Measurements from ENCODE around the gene OSGEP. TPM values are rescaled to one million over a fixed set of nuclear protein-coding genes. Genes with fewer than 3 reads are reported as not detected.
A peak's percentile ranks its signal among the peaks of the same experiment; 100 is the strongest.

OSGEP gene
- total and polyA plus RNA-seq, 2 of the 13 experiments (the other 11 are each of a cell fraction or from before 2014, with no cell fraction given): 39.7 to 41.1 TPM

DNA sequence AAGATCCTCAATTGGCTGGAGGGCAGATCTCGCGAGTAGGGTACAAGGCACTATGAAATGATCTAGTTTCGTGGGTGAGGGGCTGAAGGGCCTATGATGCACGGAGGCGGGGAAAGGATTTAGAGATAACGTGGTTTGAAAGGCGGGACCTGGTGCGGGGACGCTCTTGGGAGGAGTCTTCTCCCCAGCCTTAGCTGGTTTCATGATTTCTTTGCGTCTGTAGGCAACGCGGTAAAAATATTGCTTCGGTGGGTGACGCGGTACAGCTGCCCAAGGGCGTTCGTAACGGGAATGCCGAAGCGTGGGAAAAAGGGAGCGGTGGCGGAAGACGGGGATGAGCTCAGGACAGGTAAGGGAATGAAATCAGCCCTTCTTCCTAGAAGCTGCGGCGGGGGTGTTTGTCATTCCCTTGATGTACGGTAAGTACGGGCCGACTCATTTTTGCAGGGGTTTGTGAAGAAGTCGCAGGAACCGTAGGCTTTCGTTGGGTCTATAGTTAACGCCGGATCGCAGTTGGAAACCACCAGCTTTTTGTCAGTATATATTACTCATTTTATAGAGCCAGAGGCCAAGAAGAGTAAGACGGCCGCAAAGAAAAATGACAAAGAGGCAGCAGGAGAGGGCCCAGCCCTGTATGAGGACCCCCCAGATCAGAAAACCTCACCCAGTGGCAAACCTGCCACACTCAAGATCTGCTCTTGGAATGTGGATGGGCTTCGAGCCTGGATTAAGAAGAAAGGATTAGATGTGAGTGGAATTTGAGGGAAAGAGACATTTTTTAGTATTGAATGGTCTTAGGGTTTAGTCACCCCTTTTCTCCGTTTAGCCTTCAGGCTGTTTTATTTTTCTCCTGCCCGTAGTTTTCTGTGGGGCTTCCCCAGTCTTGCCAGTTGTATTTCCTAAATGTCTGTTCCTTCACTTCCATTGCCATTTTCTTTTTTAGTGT lies 1.0 kb upstream of the OSGEP start:
- H3K27me3 ChIP-seq (ENCODE audit: control insufficient read depth in 1 of 2, insufficient read depth in 2 of 2, low read length in 2 of 2): no peaks in the 10 kb centered on the region; a peak in 1 of 5 replicates
- no peak for TF ChIP-seq ZNF230 (CRISPR knock-in tag; IDR thresholded peaks at IDR 0.05)
- TF ChIP-seq HNRNPL (IDR thresholded peaks at IDR 0.05; ENCODE audit: low read depth, low read length): 0 out of 2 replicates have a peak, but pooled peaks have one; percentile 19
- TF ChIP-seq ZNF83 (CRISPR knock-in tag; IDR thresholded peaks at IDR 0.05; ENCODE audit: borderline replicate concordance): peak; percentile 53; the same call in 1 of the 2 replicates
- 0 out of 2 replicates have a peak, but pooled peaks have one; percentile 17 for TF ChIP-seq ZNF619 (CRISPR knock-in tag; IDR thresholded peaks at IDR 0.05)
- TF ChIP-seq ARID2 (CRISPR knock-in tag; IDR thresholded peaks at IDR 0.05; ENCODE audit: borderline replicate concordance): peak; percentile 2; the same call in 1 of the 2 replicates
- TF ChIP-seq ZNF75D (CRISPR knock-in tag; IDR thresholded peaks at IDR 0.05; ENCODE audit: borderline replicate concordance): no peak
- TF ChIP-seq ZC3H13 (CRISPR knock-in tag; IDR thresholded peaks at IDR 0.05): no peak
- TF ChIP-seq ZNF10 (CRISPR knock-in tag; IDR thresholded peaks at IDR 0.05; ENCODE audit: borderline replicate concordance, low read depth): 0 out of 2 replicates have a peak, but pooled peaks have one; percentile 79
- TF ChIP-seq ONECUT2 (CRISPR knock-in tag; IDR thresholded peaks at IDR 0.05): 0 out of 2 replicates have a peak, but pooled peaks have one; percentile 33
- TF ChIP-seq ZSCAN31 (CRISPR knock-in tag; IDR thresholded peaks at IDR 0.05; ENCODE audit: low read depth): 0 out of 2 replicates have a peak, but pooled peaks have one; percentile 4
- peak; percentile 50; the same call in 1 of the 2 replicates for TF ChIP-seq KDM2A (CRISPR knock-in tag; IDR thresholded peaks at IDR 0.05; ENCODE audit: borderline replicate concordance, low read depth)
- peak; percentile 21; the same call in 1 of the 2 replicates for TF ChIP-seq ZBTB8A (CRISPR knock-in tag; IDR thresholded peaks at IDR 0.05; ENCODE audit: borderline replicate concordance, low read depth)
- no peak for TF ChIP-seq FOXK2 (IDR thresholded peaks at IDR 0.05)
- no peak for TF ChIP-seq TP53 (CRISPR knock-in tag; conservative IDR thresholded peaks at IDR 0.05)
- no peak for TF ChIP-seq ATF7 (IDR thresholded peaks at IDR 0.05)
- peak; percentile 74 for TF ChIP-seq ATF7 (CRISPR knock-in tag; IDR thresholded peaks at IDR 0.05)
- TF ChIP-seq CENPT (CRISPR knock-in tag; IDR thresholded peaks at IDR 0.05; ENCODE audit: low read depth): peak; percentile 89
- TF ChIP-seq ATF1 (CRISPR knock-in tag; IDR thresholded peaks at IDR 0.05): 0 out of 2 replicates have a peak, but pooled peaks have one; percentile 55
- TF ChIP-seq TAF1 (CRISPR knock-in tag; IDR thresholded peaks at IDR 0.05): peak; percentile 8; the same call in 1 of the 2 replicates
- no peak; the same call in 1 of the 2 replicates for TF ChIP-seq ZBTB38 (CRISPR knock-in tag; IDR thresholded peaks at IDR 0.05)
- TF ChIP-seq, protein P1, sequence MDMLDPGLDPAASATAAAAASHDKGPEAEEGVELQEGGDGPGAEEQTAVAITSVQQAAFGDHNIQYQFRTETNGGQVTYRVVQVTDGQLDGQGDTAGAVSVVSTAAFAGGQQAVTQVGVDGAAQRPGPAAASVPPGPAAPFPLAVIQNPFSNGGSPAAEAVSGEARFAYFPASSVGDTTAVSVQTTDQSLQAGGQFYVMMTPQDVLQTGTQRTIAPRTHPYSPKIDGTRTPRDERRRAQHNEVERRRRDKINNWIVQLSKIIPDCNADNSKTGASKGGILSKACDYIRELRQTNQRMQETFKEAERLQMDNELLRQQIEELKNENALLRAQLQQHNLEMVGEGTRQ (IDR thresholded peaks at IDR 0.05; ENCODE audit: low read depth, low read length): no peak
- TF ChIP-seq, protein P1 (CRISPR knock-in tag; IDR thresholded peaks at IDR 0.05; ENCODE audit: borderline replicate concordance): peak; percentile 96; the same call in 1 of the 2 replicates

More for the DNA sequence above, 1.0 kb upstream of the OSGEP start:
- Histone ChIP-seq H3K9me3 (ENCODE audit: low read length) (no peaks in the 10 kb centered on the region), H3K27ac (ENCODE audit: extremely low read length, insufficient read depth, low read length) (peak overlapping the region; percentile 94), H3K4me3 (replicated peaks in 1 of 3; ENCODE audit: insufficient read depth in 1 of 3, low read depth in 2 of 3, low read length in 3 of 3) (peak overlapping the region; percentile 88 to 92 (median 89)), H3K79me2 (ENCODE audit: insufficient read depth, low read length) (peaks cover 44% of the 10 kb centered on the region), H3K36me3 (replicated peaks in 1 of 2; ENCODE audit: control insufficient read depth in 1 of 2, insufficient read depth in 2 of 2, low read length in 2 of 2) (peaks cover 18 to 48% of the 10 kb centered on the region in 2 experiments), H2AFZ (ENCODE audit: low read length) (no peak overlapping the region), H3K9ac (ENCODE audit: insufficient read depth, low read depth, low read length) (peak overlapping the region; percentile 91), H3K4me1 (ENCODE audit: insufficient read depth, low read length) (peaks cover 44% of the 10 kb centered on the region), H3K4me2 (ENCODE audit: low read depth, low read length) (peak overlapping the region; percentile 95), H4K20me1 (ENCODE audit: insufficient read depth, low read length) (no peaks in the 10 kb centered on the region)
- WGBS (ENCODE audit: low lambda C conversion rate): 2% methylated on average over 39 of the region's 39 CpGs
- FAIRE-seq (no peak), ATAC-seq (peak; percentile 74), DNase-seq (ENCODE audit: low spot score) (no peak)
- in situ Hi-C loops (cut with HindIII; ENCODE audit: extremely low pct_ligation_motif_present, low pct_unique_long_range_greater_than_20kb): loop anchor here (5.0 to 25.0 kb wide), 3 partner anchors 38 to 157 kb away; partner anchors contain the start of genes CCNB1IP1 and PARP2
- CTCF ChIA-PET (ENCODE audit: low intra/inter-chr PET ratio, low total read pairs): no interaction called here
- POLR2A ChIA-PET: interaction anchor here (0.7 to 4.0 kb wide), 29 partner anchors 8 to 1000 kb away, joined by 3 to 59 read pairs (median 7); partner anchors contain the start of genes CHD8, PARP2, PNP and RNASE4
- BruUV-seq (replicated peaks): TSS peak; percentile 85
- intact Hi-C loops (cut with micrococcal nuclease; ENCODE audit: unreplicated experiment): loop anchor here (1.0 to 2.0 kb wide), 2 partner anchors 123 to 158 kb away; partner anchors contain the start of gene CCNB1IP1
